ENCODE data around the gene DPEP3.
"Not testable (repeated sequence)": the region's sequence is repeated elsewhere in the genome, so short reads cannot be mapped to it uniquely, and the experiment has no call there.

DPEP3 gene

DNA sequence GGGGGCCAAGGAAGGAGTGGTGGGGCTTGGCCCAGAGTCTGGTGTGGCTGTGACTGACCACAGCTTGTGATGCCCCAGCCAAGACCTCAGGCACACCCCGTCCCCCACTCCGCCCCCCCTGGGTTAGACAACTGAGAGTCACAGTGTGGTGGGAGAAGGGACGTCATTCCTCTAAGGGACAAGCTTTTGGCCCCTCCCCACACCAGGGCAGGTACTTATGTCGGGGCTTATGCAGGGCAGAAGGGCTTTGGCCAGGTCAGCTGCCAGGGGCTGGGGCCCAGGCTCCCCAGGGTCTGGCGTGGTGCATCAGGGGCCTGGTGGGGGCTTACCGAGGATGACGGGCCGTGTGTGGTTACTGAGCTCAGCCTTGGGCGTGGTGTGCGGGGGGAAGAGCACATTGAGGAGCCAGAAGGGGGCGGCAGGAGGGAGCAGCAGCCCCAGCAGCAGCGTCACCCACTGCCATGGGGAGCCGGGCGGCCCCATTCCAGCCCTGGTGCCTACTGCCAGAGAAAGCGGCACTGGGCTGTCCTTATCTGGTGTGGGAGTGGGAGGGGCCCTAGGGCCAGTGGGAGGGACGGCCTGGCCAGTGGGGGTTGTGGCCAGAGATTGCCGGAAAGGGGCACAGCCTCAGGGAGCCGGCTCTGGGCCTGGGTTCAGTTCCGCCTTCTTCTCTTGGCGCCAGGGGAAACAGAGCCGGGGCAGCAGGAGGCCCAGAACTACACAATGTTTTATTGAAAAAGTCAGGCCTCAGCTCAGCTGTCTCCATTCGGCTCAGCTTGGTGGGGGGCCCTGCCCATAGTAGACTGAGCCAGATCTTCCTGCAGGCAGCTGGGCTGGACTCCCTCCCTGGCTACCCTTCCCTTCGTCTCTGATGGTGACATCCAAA, 36.4 kb downstream of the DPEP3 start, which contains the start of gene LCAT:
LCAT (minus strand) TSS at position 502 of the 886 bp plus-strand sequence; CDS start at position 483, 19 bp downstream.
- DNase-seq: no peak

DNA sequence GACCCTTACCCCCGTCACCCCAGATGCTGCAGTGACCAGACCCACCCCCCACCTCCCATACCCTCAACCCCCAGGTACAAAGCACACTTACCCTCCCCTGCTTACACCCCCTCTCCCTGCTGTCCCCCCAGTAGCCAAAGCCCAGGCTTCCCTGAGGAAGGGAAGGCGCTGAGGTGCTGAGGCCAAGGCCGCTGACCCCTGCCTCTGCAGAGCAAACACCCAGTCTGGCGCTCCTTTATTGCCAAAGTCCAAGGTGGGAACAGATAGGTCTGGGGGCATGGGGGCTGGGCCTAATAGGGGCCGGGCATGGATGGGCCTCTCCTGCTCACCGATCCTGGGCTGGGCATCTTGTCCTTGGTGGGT, 37.1 kb downstream of the DPEP3 start:
- no peak for DNase-seq

DNA sequence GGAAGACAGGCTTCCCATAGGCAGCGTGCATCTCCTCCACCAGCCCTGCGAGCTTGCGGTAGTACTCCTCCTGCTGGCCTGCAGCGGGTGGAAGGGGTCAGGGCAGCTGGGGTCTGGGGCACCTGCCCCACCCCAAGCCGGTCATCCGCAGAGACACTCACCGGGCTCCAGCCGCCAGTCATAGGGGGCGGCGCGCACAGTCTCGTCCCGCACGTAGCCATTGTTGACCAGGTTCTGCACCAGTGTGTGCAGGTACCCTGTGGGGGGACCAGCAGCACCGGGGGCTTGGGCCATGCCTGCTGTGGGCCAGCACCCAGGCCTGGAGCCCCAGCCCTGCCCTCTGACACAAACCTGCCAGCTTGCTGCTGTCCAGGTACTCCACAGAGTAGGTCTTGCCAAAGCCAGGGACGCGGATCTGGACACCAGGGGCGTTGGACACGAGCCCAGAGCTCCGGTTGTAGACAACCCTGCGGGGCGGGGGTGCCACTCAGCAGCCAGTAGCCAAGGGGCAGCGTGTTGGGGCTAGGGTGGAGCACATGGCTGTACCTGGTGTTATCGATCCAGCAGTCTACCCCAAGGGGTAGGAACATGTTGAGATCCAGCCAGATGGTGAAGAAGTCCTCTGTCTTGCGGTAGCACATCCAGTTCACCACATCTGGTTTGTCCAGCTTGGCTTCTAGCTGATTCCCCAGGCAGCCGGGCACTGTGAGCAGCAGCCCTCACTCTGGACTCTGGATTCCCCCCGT, 37.6 kb downstream of the DPEP3 start:
- DNase-seq: no peak

DNA sequence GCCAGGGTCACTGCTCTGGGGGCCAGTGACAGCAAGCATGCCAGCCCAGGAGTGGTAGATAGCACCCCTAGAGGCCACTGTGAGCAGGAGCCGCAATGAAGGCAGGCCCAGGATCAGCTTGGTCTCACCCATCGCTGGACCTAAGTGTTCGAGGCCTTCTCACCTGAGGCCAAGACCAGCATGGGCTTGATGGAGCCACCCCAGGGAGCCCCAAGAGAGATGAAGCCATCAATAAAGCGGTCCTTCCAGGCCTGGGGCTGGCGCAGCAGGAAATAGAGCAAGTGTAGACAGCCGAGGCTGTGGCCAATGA, 38.1 kb downstream of the DPEP3 start:
- DNase-seq: no peak

DNA sequence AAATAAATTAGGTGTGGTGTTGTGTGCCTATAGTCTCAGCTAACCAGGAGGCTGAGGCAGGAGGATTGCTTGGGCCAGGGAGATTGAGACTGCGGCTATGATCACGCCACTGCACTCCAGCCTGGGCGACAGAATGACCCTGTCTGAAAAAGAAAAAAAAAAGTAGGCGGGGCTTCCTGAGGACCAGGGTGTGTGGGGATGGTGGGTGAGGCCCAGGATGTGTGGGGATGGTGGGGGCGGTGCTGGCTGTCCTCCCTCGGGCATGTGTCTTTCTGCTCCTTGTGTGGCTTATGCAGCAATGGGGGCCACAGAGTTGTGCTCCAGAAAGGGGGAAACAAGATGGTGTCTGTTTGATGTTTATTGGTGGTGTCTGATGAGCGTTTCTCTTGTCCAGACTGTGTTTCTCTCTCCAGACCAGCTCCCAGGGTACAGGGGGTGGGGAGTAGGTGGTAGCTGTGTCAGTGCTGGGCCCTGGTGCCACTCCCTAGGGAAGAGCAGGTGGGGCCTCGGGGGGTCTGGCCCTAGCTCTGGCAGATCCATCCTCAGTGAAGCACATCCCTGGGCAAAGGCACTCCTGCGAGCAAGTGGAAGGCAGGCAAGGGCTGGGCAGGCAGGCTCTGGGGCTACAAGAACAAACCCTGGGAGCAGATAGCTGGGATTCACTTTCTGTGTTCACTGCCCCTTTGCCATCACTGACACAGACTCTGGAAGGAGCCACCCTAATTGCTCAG, 38.7 kb downstream of the DPEP3 start:
- no peak for DNase-seq

DNA sequence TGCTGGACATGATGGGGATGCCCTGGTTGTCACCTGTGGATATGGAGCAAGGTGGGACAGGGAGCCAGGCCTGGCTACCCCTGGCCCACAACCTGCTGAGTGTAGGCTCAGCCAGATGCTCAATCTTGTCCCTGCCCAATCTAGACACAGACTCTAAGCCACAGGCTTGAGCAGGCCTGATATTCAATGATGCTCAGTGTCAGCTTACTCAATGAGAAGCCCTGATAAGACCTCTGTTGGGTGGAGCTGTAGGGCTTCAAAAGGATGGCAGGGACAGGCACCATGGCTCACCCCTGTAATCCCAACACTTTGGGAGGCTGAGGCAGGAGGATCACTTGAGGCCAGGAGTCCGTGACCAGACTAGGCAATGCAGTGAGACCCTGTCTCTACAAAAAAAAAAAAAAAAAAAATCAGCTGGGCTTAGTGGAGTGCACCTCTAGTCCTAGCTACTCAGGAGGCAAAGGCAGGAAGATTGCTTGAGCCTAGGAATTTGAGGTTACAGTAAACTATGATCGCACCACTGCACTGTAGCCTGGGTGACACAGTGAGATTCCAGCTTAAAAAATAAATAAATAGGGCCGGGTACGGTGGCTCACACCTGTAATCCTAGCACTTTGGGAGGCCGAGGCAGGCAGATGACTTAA, 39.7 kb downstream of the DPEP3 start:
- DNase-seq: no peak

DNA sequence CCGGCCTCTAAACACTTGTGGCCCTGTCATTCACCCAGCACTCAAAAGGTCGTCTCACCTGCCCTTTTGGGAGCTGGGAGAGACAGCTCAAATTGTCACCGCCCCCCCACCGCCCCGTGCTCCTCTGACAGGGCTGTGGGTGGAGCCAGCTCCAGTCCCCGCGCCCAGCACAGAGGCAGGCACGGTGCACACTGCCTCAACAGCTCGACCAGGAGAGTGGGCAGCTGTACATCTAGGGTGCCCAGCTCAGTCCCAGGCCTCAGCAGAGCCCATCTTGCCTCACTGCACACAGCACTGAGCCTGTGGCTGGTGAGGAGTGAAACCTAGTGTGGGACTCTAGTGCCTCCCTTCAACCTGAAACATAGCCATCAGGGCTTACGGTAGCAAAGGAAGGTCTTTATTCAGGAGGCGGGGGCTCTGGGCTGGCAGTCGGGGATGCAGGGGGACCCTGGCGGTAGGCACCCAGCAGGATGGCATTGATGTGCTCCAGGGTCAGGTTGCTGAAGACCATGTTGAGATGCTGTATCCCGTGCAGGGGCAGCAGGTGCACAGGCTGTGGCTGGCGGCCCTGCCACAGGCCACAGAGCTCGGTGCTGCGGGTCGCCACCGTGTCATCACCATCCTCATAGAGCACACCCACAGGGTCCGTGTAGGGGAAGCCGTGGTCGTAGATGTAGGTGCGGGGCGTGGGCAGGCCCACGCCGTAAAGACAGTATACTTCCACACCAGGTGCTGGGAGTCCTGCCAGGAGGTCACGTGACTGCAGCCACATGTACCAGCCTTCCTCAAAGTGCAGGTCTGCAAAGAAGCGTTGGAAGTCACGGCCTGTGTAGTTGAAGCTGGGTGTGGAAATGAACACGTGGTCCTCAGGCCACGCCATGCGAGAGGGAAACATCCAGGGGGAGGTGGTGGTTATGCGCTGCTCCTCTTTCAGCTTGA, 40.5 kb downstream of the DPEP3 start:
- no peak for DNase-seq

DNA sequence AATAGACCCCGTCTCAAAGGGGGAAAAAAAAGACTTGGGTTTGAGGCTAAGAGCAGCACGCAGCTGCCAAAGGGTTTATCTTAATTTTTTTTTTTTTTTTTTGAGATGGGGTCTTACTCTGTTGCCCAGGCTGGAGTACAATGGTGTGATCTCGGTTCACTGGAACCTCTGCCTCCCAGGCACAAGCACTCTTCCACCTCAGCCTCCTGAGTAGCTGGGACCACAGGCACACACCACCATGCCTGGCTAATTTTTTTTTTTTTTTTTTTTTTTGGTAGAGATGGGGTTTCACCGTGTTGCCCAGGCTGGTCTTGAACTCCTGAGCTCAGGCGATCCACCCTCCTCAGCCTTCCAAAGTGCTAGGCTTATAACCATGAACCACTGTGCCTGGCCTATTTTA, 42.6 kb downstream of the DPEP3 start:
- not testable (repeated sequence) for DNase-seq

DNA sequence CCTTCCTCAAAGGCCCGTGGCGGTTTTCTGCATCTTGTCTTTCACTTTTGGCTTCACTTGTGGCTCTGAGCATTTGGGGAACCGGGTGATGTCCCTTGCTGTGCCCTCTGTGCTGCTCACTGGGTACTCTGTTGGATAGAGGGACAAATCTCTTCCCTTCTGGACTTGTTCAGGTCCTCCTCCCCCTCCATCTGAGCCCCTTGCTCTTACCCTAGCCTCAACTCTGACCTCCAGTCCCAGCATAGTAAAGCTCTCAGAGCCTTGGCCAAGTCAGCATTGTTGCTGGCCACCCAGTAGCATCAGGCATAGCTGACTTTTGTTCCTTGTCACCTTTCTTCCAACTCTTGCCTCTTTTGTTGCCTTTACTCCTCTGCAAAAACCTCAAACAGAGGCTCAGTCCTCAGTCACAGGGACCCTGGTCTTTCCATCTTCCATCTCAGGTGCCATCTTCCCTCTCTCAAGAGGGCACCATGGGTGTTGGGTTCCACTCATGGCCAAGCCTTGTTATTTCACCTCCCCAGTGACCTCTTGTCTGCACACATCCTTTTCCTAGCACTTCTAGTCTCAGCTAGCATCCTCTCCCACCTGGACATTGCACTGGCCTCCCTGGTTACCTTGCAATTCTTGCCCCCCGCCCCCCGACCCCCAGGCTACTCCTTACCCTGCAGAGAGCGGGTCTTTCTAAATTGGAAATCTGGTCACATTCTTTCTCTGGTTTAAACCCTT, 43.3 kb downstream of the DPEP3 start:
- no peak for DNase-seq

DNA sequence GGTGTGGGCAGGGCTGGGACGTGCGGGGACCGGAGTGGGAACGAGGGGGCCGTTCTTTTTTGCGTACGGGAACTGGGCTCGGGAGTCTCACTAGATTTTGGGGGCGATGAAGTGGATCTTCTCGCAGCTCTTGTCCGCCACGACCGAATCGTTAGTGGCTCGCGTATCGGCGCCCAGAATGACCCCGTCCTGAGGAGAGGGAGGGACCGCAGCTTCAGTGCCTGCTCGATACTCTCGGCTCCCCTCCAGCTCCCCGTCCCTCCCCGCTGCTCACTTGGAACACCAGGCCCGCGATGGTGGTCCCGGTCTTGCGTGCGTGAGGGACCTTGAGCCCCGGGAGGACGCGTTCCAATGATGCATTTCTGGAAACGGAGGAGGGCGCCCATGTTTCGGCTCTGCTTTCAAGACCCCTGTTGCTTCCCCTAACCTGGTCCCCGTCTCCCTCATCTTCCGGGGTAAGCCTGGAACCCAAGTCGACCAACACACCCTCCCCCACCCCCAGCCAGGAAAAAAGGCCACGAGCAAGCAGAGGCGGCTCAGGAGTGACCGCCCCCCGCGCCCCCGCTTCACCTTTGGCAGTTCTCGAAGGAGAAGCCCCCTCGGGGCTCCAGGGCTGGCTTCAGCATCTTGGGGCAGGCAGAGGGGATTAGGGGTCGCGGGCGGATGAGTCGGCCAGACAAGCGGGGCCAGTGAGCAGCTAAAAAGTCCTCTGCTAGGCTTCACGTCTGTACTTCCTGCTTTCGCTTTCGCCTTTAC, 44.0 kb downstream of the DPEP3 start, which contains the start of gene PSMB10:
PSMB10 (minus strand) TSS at position 727 of the 756 bp plus-strand sequence; CDS start at position 626, 101 bp downstream.
- DNase-seq: peak; percentile 74

DNA sequence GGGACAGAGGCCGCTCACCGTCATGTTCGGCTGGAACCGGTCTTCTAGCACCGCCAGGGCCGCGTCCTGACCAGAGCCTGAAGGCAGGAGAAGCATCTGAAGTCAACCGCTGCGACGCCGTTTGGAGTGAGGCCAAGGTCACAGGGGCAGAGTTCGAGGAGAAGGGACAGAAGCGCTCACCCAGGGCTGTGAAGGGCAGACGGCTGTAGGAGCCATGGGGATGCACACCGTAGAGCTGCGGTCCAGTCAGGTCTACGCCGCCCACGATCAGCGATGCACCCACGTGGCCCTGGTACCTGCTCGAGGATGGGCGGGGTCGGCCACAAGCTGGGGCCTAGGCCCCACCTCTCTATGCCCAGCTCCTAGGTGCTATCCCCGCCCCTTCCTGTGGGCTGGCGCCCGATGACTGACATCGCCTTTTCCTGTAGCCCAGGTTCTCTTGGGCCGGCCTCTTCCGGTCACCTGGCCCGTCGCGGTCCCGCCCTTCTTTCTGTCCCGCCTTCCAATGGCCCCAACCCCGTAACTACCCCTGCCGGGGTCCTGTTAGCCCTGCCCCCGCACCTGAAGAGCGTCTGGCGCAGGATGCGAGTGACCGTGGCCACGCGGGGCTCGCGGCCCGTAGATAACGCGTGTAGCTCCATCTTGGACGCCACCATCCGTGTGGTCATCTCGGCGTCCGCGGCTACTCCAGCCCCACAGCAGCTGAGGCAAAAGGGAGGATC, 44.7 kb downstream of the DPEP3 start:
- DNase-seq: peak; percentile 95

DNA sequence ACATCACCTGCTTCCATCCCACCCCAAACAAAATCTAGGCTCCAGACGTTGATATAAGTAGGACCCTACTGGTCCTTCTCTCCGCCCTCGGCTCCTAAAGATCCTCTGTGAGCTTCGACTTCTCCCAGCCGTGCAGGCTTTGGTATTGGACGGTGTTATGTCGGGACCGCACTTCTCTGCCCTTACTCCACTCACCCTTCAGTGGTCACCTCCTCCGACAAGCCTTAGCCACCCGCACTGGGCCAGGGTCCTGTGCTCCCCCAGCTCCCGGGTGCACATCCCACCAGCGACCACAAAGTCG, 45.2 kb downstream of the DPEP3 start:
- no peak for DNase-seq

DNA sequence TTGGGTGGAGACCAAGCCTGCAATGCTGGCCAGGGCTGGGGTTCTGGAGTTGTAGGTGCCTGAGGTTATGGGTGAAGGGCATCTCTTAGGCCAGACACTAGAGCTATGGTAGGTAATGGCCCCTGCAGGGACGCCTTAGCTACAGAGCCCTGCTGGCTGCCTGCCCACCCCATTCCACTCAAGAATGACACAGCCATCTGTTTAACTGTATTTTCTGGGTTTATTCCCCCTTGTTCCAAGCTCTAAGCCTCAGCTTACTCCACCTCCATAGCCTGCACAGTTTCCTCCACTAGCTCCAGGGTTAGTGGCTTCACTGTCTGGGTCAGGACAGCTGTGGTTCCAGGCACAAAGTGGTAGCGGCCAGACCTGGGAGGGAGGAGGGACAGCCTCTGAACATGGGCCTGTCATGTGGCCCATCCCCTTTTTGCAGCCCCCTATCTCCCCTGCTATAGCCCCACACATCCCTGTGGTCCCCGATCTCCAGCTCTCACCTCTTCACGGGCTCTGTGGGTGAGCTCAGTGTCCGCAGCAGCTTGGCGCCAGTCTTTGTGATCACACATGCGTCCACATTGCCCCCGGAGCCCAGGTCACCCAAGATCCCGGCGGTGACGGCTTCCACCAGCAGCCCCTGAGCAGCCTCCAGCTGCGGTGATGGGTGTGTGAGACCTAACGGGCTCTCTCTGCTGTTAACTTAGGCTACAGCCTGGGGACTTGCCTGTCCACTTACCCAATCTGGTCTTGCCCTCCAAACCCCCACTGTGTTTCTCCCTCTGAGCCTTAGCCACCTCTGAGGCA, 45.8 kb downstream of the DPEP3 start:
- DNase-seq: no peak

DNA sequence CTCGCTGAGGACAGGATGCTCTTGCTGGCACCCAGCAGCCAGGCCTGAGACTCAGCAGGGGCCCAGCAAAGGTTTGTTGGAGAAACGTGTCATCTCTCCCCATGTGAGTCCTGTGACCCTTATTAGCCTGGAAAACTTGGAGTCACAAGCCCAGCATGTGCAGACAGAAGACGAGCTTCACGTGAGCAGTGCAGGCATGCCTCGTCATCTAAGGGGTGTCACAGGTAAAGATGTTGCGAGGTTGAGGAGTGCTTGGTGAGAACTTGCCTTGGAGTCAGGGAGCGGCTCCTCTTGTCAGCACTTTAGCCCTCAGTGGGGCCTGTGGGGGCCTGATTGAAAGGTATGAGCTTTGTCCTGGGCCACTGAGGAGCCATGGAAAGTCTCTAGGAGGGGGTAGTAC, 46.5 kb downstream of the DPEP3 start:
- DNase-seq: no peak

DNA sequence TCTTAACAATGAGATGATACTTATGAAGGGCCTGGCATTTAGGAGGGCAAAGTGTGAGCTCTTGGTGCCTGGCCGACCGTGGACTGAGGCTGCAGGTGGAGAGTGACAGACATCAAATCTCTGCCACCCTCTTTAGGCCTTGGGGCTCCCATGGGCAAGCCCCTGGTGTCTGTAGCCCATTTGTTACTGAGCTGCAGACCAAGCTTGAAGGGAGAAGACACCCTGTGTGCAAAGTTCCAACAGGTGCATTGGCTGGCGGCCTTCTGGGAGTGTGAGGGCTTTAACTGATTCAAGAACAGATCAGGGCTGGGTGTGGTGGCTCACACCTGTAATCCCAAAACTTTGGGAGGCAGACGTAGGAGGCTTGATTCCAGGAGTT, 47.8 kb downstream of the DPEP3 start:
- DNase-seq: no peak

DNA sequence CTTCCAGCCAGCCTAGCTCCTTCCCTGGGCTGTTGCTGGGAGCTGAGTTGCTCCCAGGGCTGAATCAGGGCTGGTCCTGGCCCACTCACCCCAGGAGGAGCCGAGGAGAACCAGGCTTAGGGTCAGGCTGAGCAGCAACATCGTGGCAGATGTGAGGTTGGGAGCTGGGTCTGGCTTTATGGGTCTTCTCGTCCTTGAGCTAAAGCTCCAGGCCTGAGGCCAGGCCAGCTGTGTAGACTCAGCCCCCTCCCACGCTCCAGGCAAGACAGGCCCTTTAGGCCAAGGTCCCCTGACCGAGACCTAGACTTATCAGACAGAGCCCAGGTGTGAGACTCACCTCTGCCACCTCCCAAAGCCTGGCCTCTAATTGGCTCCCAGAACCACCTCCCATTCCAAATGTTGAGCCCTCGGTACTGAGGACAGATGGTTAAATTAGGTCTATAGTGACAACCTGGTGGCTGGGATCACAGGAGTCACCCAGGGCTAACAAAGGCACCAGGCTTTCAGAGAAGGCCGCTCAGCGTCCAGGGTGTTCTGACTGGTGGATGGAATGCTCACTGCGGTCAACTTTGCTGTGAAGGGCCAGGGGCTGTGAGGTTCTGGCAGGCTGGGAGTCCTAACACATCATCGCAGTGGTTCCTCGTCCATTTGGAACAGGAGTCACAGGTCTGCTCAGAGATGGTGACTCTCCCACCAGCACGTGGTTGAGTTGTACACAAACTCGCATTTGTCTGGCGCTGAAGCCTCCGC, 48.4 kb downstream of the DPEP3 start, which contains the start of gene CTRL:
CTRL (minus strand) TSS at position 151 of the 750 bp plus-strand sequence; CDS start at position 141, 10 bp downstream.
- no peak for DNase-seq

DNA sequence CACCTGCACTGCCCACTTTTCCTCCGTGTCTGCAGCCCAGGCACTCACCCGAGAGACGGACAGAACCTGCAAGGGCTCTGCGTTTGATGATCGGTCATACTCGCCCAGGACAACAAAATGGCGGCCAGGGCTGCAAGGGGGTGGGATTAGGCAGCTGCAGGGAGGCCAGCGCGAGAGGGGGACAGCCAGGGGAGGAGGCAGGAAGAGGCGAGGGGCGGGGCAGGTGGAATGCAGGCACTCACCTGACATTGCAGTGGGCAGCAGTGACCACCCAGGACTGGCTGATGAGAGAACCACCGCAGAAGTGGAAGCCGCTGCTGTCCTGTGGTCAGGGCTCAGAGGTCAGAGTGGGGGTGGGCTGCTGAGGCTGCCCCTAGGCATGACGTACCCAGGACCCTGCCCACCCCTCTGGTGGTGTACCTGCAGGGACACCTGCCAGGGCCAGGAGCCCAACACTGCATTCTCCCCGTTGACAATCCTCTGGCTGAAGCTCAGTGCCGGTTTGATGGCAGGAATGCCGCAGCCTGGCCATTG, 49.6 kb downstream of the DPEP3 start:
- no peak for DNase-seq

DNA sequence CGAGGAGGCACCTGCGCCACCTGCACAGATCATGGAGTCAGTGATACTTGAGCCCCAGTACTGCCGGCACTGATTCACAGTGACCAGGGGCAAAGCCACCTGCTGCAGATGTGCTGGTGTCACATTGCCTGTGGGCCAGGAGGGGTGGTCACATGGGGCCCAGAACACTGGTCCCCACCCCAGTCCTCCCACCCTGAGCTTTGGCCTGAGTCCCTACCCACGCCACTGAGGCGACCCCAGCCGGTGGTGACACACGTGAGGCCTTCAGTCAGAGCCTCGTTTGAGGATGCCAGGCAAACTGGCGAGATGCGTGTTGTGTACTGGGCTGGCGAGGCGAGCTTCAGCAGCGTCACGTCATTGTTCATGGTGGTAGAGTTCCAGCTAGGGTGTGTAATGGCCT, 50.1 kb downstream of the DPEP3 start:
- DNase-seq: no peak
